Measurements from ENCODE around the gene RPP21.
"Not testable (repeated sequence)": the region's sequence is repeated elsewhere in the genome, so short reads cannot be mapped to it uniquely, and the experiment has no call there.

RPP21 gene

DNA sequence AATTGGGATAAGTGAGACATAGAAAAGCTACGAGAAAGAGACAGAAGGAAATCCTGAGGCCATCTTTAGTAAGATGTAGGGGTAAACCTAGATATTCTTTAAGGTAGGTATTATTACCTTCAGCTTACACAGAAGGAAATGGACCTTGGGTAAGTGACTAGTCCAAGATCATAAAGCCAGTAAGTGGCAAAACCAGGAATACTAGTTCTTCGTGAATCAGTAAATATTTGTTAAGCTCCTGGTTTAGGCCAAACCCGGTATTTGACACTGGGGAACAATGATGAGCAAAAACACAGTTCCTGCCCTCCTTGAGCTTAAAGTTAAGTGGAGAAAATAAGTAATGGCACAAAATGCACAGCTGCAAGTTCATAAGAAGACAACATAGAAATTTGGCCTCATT, 13.0 kb upstream of the RPP21 start:
- DNase-seq: no peak

DNA sequence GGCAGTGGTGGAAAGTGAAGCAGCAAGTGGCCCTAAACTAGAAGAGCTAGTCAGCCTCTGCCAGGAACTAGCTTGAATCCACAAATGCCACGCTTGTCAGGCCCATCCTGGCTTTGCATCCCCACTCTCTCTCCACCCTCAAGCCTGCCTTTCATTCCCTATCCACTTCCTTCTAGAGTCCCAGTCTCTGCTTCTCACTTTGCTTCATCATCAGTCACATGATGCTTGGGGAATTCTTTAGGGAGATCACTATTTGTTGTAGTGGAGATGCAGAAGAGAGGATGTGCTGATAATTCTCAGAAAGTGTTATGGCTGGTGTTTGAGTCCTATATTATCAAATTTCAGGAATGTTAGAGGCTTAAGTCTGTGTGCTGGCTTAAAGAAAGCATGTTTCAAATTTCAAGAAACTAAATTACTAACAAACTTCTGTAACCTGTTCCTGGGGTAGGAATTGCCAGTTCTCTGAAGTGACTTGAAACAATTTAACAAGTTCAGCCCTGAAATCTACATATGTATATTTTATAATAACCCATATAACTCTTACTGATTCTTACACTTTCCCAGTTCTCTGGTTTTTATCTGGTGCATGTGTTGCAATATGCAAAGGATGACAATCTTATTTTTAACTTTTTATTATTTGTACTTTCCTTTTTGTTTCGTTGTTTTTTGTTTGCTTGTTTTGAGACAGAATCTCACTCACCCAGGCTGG, 10.7 kb upstream of the RPP21 start:
- DNase-seq: no peak

DNA sequence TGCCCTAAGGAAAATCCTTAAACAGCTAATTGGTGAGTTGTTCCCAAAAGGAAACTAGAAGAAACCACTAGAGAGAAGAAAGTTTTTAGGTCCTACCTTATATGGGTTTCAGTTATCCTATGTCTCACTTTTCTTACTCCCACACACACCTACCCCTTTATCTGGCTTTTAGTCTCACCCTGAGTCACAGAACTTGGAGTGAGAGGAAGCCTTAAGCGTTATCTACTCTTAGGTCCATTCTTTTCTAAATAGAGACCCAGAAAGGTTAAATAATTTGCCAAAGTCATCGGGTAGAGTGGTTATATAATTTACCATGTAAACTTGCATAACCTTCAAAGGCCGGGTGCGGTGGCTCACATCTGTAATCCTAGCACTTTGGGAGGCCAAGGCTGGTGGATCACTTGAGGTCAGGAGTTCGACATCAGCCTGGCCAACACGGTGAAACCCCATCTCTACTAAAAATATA, 4.3 kb upstream of the RPP21 start:
- no peak for DNase-seq

GRCh38 chr6:30341218-30341617, 3.7 kb upstream of the RPP21 start:
- DNase-seq: no peak

GRCh38 chr6:30341728-30342127, 3.2 kb upstream of the RPP21 start:
- DNase-seq: no peak

- no peak for DNase-seq
Measured at GRCh38 chr6:30344191-30344867, 627 bp upstream of the RPP21 start.

DNA sequence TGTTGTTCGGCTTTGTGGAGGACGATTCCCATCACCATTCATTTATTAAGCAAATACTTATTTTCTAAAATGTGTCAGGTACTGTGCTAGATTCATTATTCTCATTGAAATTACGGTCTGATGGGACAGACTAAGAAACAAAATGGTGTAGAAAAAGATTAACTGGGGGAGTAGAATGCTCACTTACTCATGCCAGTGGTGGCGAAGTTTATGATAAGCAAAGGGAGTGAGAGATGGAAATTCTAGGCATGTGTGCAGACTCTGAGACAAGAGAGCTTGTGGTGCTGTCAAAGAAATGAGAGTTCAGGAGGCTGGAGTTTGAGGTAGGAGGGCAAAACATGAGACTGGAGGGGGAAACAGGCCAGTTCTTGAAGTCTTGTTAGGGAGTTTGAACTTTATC, 896 bp downstream of the RPP21 start:
- no peak for DNase-seq

DNA sequence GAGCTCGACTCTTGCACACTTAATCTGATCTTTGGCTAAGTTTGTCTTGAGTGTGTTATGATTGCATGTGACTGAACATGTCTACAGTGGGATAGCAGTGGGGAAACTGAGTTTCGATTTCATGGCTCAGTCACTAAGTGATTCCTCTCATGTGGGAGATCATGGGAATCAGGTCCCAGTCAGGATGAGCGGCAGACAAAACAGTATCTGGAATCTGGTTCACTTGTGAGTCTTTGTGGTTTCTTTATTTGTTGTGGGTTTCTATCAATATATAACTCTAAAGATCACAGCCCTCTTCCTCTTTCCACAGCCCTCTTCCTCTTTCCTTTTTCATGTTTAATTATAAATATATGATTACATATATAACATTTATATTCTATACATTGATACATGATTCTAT, 4.0 kb downstream of the RPP21 start:
- no peak for DNase-seq

GRCh38 chr6:30349421-30350177, 4.6 kb downstream of the RPP21 start:
- no peak for DNase-seq

- DNase-seq: no peak
Measured at GRCh38 chr6:30350524-30350923, 5.6 kb downstream of the RPP21 start.

- no peak for DNase-seq
Measured at GRCh38 chr6:30352550-30352949, 7.6 kb downstream of the RPP21 start.

- no peak for DNase-seq
Measured at GRCh38 chr6:30355281-30355680, 10.3 kb downstream of the RPP21 start.

DNA sequence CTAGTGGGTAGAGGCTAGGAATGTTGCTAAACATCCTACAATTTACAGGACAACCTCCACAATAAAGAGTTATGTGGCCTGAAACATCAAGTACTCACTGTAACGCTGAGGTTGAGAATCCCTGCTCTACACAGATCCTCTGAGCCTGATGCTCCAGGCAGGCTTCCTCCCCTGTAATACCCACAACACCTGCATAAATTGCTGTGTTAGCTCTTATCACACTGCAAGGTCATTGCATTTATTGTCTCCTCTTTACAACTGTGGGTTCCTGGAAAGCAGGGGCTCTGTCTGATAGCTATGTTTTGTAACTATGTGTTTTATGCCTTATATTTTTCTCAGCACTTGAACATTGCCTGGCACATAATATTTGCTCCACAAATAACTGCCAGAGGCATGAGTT, 11.6 kb downstream of the RPP21 start:
- no peak for DNase-seq

- peak; percentile 44 for DNase-seq
Measured at GRCh38 chr6:30357678-30358540, 13.0 kb downstream of the RPP21 start.

DNA sequence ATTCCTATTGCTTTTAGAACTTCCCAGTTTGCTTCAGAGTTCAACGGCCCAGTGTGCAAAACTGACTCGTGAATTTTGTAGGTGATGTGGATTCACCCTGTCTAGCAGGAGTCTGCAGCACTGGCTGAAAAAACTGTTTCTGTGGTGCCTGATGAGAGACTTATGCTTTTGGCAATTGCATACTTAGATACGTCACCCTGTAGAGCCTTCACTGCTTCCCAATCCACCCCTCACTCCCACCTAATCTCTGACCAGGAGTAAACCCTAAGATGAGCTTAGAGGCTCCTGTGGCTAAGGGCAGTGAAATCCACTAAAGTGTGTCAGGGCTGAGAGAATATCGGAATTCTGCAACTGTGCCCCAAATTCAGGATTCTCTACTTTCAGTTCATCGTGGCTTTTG, 14.3 kb downstream of the RPP21 start:
- no peak for DNase-seq

- DNase-seq: no peak
Measured at GRCh38 chr6:30360139-30360538, 15.2 kb downstream of the RPP21 start.

DNA sequence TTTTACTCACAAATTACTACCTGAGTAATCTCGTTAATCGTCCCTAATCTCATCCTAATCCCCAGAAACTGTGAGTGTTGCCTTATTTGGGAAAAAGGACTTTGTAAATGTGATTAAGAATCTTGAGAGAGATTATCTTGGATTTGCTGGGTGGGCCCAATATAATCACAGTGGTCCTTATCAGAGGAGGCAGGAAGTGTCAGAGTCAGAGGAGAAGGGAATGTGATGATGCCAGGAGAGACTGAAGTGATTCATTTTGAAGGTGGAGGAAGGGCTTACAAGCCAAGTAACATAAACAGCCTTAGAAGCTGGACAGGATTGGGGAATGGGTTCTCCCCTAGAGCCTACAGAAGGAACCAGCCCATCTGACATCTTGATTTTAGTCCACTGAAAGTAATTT, 16.7 kb downstream of the RPP21 start:
- DNase-seq: no peak

- DNase-seq: no peak
Measured at GRCh38 chr6:30363459-30363858, 18.5 kb downstream of the RPP21 start.

DNA sequence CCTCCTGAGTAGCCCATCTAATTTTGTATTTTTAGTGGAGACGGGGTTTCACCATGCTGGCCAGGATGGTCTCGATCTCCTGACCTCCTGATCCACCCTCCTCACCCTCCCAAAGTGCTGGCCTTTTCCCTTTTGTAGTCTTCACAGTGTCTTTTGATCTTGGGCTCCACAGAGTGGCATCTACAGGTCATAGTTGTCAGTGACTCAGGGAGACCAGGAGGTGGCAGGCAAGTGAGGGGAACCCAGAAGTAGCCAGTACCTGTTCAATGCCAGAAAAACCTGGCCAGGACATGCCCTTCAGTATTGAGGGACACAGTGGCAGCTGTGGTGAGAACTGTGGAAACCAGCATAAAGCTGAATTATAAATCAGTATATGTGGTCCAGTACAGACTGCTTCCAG, 19.6 kb downstream of the RPP21 start:
- DNase-seq: no peak

- not testable (repeated sequence) for DNase-seq
Measured at GRCh38 chr6:30369280-30369679, 24.3 kb downstream of the RPP21 start.

- DNase-seq: no peak
Measured at GRCh38 chr6:30378290-30378937, 33.5 kb downstream of the RPP21 start.

DNA sequence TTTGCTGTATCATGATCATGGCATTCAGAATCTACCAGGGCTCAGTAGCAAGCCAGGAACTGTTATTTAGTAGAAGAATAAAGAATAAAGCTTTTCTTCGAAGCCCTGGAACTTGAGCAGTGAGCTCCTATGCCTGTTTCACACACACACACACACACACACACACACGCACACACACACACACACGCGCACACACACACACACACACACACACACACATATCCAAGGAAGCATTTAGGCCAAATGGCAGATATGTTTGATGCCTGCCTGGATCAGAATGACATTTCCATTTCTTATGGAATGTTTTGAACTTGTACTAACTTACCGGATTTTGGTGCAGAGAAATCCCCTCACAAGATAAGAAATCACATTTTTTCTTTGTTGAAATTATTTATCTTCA, 35.5 kb downstream of the RPP21 start:
- DNase-seq: no peak

Data from CD4-positive, alpha-beta T cell treated with Interferon gamma for 1 hour (primary cell).